Dendritic cell treated with granulocyte-macrophage colony-stimulating factor and Interleukin-4, amounts not matched to agents 40 ng/mL and 50 ng/mL, for 4 days (primary cell): ENCODE results near the gene GPN2.
"Not testable (repeated sequence)": the region's sequence is repeated elsewhere in the genome, so short reads cannot be mapped to it uniquely, and the experiment has no call there.

ENCODE experiments used
- H3K27ac Mint-ChIP-seq: one replicate; pipeline ENCODE4 v1.8.0; 2022; ENCODE audit warnings: mild to moderate bottlenecking, mixed read lengths
- H3K27me3 Mint-ChIP-seq: one replicate; pipeline ENCODE4 v1.8.0; 2022; ENCODE audit warnings: mild to moderate bottlenecking, mixed read lengths
- H3K36me3 Mint-ChIP-seq: one replicate; pipeline ENCODE4 v1.8.0; 2022; ENCODE audit warnings: low read depth, mixed read lengths
- H3K4me1 Mint-ChIP-seq: one replicate; pipeline ENCODE4 v1.8.0; 2022; ENCODE audit warnings: low read depth, mixed read lengths
- H3K4me3 Mint-ChIP-seq: one replicate; pipeline ENCODE4 v1.8.0; 2022; ENCODE audit warnings: mild to moderate bottlenecking, moderate library complexity, mixed read lengths
- H3K9me3 Mint-ChIP-seq: one replicate; pipeline ENCODE4 v1.8.0; 2022; ENCODE audit warnings: mixed read lengths
- intact Hi-C: fragments of 100-400 bp; cut with micrococcal nuclease; formaldehyde crosslinking; loops from one replicate; pipeline ENCODE4 v1.15.0; 2022

Gene GPN2

DNA sequence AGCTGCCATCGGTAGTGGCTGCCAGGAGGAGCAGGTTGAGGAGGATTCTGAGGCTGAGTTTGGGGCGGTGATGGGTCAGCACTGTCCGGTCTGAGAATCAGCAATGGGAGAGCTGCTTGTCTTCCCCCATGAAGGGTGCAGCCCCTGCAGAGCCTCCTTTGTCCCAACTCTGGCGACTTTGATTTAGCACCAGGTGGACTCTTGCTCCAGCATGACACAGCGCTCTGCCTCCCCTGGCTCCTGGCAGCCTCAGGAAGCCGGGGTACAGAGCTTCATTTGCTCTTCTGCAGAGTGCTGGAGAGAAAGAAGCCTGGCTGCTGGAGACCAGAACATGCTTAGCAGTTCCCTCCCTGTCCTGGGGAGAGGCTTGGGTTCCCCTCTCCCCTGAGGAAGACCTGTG lies 50.3 kb downstream of the GPN2 start:
- Mint-ChIP-seq H3K4me3 (no peak overlapping the region), H3K36me3 (peaks cover 99% of the 10 kb centered on the region), H3K9me3 (no peaks in the 10 kb centered on the region), H3K4me1 (peaks cover 7% of the 10 kb centered on the region), H3K27me3 (no peaks in the 10 kb centered on the region), H3K27ac (peak overlapping the region; percentile 11)
- intact Hi-C loops = no loop called here

DNA sequence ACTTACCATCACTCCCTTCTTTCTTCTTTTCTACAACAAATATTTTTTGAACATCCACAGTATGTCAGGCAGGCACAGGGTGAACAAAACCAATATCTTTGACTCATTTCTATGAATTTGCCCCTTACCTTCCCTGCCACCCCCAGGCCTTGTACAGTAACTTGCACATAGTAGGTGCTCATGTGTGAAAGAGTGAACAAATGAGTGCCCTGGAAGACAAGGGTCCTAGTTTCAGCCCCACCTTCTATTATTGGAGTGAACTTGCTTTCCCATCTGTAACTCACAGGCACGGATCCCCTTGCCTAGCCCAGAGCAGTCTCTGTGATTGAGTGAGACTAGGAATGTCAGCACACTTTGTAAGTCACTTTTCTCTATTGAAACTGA lies 50.8 kb downstream of the GPN2 start:
- Mint-ChIP-seq H3K9me3 (no peaks in the 10 kb centered on the region), H3K27ac (peak overlapping the region; percentile 11), H3K27me3 (no peaks in the 10 kb centered on the region), H3K4me3 (no peak overlapping the region), H3K4me1 (peaks cover 10% of the 10 kb centered on the region), H3K36me3 (peaks cover 100% of the 10 kb centered on the region)
- intact Hi-C loops = no loop called here

DNA sequence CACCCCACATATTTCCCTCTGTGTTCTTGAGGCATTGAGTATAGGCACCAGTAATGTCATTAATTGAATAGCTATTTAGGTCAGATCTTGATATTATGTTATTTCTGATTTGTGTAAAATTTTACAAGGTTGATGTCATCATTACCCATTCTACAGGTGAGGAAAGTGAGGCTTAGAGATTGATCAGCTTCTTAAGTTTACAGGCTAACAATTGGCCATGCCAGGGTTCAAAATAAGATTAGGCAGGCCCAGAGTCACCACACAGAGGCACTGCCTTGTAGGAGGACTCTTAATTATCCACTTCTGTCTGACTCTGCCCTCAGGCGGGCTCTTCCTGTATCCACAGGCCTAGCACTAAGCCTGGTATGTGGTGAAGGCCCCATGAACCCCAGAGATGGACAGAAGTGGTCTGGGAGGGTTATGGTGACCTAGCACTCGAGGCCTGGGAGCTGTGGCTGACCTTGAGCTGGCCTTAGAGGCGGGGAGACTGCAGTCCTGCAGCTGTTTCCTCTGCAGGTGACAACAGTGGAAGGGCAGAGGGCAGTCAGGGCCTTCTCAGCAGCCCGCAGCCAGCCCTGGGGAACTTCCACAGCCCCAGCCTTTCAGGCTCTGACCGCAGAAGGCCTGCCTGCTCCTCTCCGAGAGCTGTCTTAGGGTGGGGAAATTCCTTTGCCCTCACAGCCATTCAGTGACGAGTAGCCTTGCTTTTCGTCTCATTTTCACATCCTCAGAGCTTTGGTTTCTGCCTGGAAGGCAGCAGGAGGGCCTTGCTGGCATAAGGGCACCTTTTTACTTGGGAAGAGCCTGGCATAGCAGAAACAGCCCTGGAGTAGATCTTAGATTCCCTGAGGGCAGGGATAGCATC lies 51.4 kb downstream of the GPN2 start:
- H3K4me1 Mint-ChIP-seq = peaks cover 16% of the 10 kb centered on the region
- H3K27me3 Mint-ChIP-seq = no peaks in the 10 kb centered on the region
- no peak overlapping the region for H3K4me3 Mint-ChIP-seq
- intact Hi-C loops = no loop called here
- H3K36me3 Mint-ChIP-seq = peaks cover 100% of the 10 kb centered on the region
- no peaks in the 10 kb centered on the region for H3K9me3 Mint-ChIP-seq
- peak overlapping the region; percentile 11 for H3K27ac Mint-ChIP-seq

DNA sequence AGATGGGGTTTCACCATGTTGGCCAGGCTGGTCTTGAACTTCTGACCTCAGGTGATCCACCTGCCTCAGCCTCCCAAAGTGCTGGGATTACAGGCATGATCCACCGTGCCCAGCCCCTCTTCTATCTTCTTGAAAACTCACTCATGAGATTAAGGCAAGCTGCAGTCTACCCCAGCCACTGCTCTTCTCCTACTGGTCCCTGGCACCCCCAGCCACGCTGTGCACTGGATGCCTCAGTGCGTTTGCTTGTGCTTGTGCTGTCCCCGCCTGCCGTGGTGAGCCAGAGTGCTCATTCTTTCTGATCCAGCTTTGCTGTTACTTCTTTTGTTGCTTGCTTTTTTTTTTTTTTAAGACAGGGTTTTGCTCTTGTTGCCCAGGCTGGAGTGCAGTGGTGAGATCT lies 52.4 kb downstream of the GPN2 start:
- not testable (repeated sequence) for H3K9me3 Mint-ChIP-seq, H3K27ac Mint-ChIP-seq

DNA sequence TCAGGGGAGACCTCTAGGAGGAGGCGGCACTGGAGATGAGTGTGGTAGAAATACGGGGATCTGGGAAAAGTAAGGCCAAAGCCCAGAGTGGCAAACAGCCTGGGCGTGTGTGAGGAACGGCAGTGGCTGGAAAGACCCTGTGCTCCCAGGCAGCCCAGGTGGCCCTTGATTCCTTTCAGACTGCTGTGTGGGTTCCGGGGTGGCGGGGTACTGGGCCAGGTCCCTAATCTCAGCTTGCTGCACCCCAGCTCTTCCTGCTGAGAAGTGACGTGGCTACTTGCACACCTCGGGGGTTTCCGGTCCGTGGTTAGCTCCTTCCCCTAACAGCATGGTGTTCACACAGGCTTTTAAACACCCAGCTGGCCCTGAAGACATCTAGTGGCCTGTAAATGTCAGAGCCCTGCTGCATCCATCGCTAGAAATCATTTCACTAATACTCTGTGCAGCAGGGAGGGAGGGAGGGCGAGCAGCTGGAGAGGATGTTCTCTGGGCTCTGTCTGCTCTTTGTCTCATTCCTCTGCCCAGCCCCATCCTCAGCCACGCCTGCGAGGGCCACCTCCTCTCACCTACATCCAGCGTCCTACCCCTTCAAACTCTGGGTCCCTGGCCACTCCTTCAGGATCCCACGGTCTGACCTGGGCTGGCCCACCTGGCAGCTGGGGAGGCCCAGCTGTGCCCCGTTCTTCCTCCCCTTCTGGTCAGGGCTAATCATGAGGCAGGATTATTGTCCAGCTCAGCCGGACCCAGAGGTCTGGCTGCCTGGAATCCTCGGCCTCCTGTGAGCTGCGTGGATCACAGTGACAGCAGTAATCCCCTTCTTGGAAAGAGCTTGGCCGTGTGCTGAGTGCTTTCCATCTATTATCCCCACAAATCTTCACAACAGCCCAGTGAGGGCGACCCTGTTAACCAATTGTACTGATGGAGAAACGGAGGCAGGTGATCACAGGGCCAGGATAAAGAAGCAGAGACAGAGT lies 56.4 kb downstream of the GPN2 start:
- H3K36me3 Mint-ChIP-seq = peaks cover 96% of the 10 kb centered on the region
- H3K27ac Mint-ChIP-seq = peak overlapping the region; percentile 37
- peaks cover 59% of the 10 kb centered on the region for H3K4me1 Mint-ChIP-seq
- no peaks in the 10 kb centered on the region for H3K9me3 Mint-ChIP-seq
- intact Hi-C loops = no loop called here
- H3K4me3 Mint-ChIP-seq = peak overlapping the region; percentile 35
- H3K27me3 Mint-ChIP-seq = no peaks in the 10 kb centered on the region

More for the DNA sequence above, 52.4 kb downstream of the GPN2 start:
- peaks cover 27% of the 10 kb centered on the region for H3K4me1 Mint-ChIP-seq
- H3K27me3 Mint-ChIP-seq, H3K4me3 Mint-ChIP-seq, intact Hi-C loops: not testable (repeated sequence)
- H3K36me3 Mint-ChIP-seq = peaks cover 100% of the 10 kb centered on the region

DNA sequence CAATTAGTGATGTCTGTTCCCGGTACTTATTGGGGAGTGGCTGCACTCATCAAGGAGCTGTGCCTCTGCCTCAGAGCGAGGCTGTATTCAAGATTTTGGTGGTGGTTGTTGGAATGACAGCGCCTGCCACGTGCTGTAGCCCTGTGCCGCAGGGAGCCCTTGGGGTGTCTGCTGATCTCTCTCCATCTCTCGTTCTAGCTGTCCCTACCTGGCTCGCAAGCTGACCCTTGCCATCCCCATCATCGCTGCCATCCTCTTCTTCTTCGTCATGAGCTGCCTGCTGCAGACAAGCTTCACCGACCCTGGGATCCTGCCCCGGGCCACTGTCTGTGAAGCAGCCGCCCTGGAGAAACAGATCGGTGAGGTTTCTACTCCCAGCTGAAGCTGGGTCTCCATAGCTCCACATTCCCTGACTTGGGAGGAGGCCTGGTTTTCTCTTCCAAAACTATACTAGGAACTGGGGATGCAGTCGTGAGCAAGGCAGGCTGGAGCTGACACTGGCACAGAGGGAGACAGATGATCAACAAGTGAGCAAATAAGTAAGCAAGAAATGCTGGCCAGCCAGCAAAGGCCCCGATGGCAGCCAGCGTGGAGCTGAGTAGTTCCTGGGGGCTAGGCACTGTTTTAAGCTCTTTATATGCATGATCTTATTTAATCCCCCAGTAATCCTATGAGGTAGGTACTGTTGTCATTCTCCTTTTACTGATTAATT lies 57.7 kb downstream of the GPN2 start:
- Mint-ChIP-seq H3K27me3 (no peaks in the 10 kb centered on the region), H3K9me3 (no peaks in the 10 kb centered on the region), H3K4me3 (no peak overlapping the region), H3K27ac (no peak overlapping the region), H3K4me1 (peaks cover 72% of the 10 kb centered on the region), H3K36me3 (peaks cover 91% of the 10 kb centered on the region)
- intact Hi-C loops = no loop called here

DNA sequence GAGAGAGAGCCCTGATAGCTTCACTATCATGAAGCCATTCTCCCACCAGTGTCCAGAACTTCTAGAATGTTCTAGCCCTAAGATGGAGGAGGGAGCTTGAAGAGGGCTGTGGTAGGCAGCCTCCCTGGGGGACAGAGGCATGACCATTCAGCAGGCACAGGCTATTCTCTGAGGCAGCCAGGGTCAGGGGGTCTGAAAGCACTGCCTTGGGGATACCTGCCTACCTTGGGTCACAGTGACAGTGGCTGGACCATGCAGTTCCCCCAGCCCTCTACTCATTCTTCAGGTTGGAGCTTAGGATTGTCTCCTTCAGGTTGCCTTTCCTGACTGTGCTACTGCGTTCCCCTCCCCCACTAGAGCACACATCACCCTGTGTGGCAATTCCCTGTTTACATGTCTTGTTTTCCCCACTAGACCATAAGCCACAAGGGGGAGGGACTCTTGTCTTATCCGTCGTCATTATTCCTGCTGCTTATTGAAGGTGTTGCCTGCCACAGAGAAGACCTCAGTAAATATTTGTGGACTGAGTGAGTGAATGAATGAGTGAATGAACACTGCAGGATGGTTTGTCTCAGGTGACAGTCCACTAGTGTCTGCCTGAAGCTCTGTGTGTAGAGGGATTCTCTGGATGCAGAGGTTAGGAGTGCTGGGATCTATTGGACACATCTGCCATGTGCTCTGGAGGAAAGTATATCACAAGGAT lies 58.4 kb downstream of the GPN2 start:
- Mint-ChIP-seq H3K9me3 (no peaks in the 10 kb centered on the region), H3K4me1 (peaks cover 75% of the 10 kb centered on the region), H3K36me3 (peaks cover 88% of the 10 kb centered on the region), H3K4me3 (no peak overlapping the region), H3K27ac (no peak overlapping the region), H3K27me3 (no peaks in the 10 kb centered on the region)
- intact Hi-C loops = no loop called here

DNA sequence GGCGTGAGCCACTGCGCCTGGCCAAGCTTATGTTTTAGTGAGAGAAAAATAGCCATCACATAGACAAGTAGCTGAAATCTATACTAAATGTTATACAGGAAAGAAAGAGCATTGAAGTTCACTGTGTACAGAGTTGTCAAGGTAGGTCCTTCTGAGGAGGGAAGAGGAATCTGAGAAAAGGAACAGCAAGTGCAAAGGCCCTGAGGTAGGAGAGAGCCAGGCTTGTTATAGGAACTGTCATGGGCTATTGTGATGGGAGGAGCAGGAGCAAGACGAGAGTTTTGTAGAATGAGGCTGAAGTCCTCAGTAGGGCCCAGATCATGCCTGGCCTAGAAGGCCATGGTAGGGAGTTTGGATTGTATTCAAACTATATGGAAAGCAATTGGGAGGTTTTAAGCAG lies 59.0 kb downstream of the GPN2 start:
- H3K4me1 Mint-ChIP-seq = peaks cover 78% of the 10 kb centered on the region
- H3K4me3 Mint-ChIP-seq = no peak overlapping the region
- H3K27ac Mint-ChIP-seq = no peak overlapping the region
- H3K27me3 Mint-ChIP-seq = no peaks in the 10 kb centered on the region
- intact Hi-C loops = no loop called here
- no peaks in the 10 kb centered on the region for H3K9me3 Mint-ChIP-seq
- H3K36me3 Mint-ChIP-seq = peaks cover 82% of the 10 kb centered on the region

DNA sequence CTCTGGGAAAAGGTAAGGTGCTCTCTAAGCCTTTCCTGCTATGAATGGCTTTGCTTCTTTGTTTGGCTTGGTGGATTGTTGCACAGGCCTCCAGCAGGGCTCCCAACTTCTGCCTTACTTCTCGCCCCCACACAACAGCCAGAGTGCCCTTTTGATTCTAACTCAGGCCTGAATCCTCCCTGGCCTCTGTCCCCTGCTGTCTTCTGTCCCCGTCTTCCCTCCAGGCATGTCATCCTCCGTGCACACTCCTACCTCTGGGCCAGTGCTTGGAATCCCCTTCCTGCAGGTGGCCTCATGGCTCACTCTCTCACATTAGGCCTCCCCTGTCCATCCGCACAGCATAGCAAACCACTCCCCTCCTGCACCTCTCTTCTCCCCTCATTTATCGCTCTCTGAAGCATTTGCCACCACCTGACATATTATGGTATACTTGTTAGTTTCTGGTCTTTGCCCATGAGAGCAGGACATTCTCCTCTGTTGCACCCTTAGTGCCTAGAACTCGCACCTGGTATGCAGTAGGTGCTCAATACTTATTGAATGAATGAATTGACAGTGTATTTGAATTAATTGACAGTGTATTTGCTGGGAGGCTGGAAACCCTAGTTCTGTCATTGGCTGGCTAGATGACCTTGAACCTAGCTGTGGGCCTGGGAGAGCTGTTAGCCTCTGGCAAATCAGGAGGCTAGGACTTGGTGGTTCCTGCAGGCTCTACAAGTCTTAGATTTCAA lies 60.7 kb downstream of the GPN2 start:
- H3K4me3 Mint-ChIP-seq = peak overlapping the region; percentile 88
- H3K27me3 Mint-ChIP-seq = no peaks in the 10 kb centered on the region
- H3K9me3 Mint-ChIP-seq = no peaks in the 10 kb centered on the region
- intact Hi-C loops = no loop called here
- peak overlapping the region; percentile 87 for H3K27ac Mint-ChIP-seq
- peaks cover 86% of the 10 kb centered on the region for H3K4me1 Mint-ChIP-seq
- H3K36me3 Mint-ChIP-seq = peaks cover 65% of the 10 kb centered on the region

DNA sequence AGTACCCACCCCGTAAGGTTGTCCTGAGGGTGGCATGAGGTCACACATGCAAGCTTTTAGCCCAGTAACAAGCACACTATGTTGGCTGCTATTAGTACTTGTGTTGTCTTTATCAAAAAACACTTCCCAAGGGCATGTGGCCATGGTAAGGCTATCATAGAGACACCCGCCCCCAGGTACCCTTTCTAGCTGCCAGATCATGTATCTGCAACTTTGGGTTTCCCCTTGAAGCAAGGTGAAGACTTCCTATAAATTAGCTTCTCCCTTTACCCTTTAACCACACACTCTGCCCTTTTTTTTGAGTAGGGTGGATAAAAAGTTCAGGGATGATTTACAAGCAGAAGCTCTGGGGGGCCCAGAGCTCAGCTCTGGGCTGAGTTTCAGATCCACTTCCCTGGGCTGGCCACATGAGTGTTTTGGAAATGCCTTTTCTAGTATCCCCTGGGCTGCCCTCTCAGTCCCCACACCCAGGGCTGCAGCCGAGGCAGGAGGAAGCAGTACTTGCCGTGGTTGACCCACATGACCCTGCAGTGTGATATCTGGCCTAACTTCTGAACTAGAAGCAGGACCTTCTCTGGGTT lies 61.6 kb downstream of the GPN2 start:
- Mint-ChIP-seq H3K27ac (peak overlapping the region; percentile 87), H3K4me3 (peak overlapping the region; percentile 88), H3K27me3 (no peaks in the 10 kb centered on the region), H3K36me3 (peaks cover 56% of the 10 kb centered on the region), H3K4me1 (peaks cover 78% of the 10 kb centered on the region), H3K9me3 (no peaks in the 10 kb centered on the region)
- intact Hi-C loops = no loop called here

DNA sequence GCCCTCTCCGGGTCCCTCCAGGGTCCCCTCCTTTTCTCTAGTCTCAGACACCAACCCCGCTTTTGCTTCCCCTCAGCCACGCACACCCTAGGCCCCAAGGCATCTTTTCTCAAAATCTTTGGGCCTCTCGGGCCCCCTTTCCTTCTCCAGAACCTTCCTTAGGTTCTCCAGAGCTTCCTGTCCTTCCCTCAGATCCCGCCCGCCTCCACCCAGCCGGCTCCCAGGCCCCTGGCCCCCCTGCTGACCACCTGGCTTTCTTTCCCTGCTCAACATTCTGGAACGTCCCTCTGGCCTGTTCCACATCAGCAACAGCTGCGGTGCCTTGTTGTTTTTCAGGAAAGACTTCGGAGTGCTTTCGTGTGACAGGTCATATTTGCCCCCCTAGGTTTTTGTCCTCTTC lies 62.4 kb downstream of the GPN2 start:
- Mint-ChIP-seq H3K9me3 (no peaks in the 10 kb centered on the region), H3K27ac (peak overlapping the region; percentile 87), H3K27me3 (no peaks in the 10 kb centered on the region), H3K4me3 (peak overlapping the region; percentile 88), H3K36me3 (peaks cover 48% of the 10 kb centered on the region), H3K4me1 (peaks cover 74% of the 10 kb centered on the region)
- intact Hi-C loops = no loop called here

DNA sequence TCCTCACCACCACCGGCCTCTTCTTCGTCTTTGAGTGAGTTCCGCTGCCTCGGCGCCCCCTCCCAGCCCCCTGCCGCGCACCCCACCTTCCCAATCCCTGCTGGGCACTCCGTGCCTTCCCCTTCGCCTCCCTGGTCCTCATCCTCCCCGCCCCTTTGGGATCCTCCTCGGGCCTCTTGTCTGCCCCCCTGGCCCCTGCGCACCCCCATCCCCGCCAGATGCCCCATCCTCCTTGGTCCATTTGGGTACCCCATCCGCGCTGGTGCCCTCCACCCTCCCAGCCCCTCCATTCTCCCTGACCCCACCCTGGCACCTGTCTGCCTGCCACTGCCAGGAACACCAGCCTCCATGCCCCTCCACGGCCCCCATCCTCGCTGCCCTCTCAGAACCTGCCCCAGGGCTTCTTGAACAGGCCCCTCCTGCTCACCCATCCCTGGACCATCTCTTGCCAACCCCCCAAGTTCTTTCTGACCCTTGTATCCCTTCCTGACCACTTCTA lies 62.9 kb downstream of the GPN2 start:
- Mint-ChIP-seq H3K4me1 (peaks cover 69% of the 10 kb centered on the region), H3K27ac (peak overlapping the region; percentile 87), H3K27me3 (no peaks in the 10 kb centered on the region), H3K4me3 (peak overlapping the region; percentile 88), H3K9me3 (no peaks in the 10 kb centered on the region), H3K36me3 (peaks cover 43% of the 10 kb centered on the region)
- intact Hi-C loops = no loop called here
